NB4 (cell line): Measurements from ENCODE around the gene NR6A1.

ENCODE experiments used
- DNase-seq: peaks from one replicate; pipeline ENCODE4 v3.0.0; 2010; ENCODE audit warnings: low read depth
- H3K4me3 ChIP-seq: one replicate; pipeline ENCODE4 v1.5.1; 2011; ENCODE audit warnings: mild to moderate bottlenecking, low read depth, low read length, moderate library complexity
- CTCF ChIP-seq: IDR thresholded peaks from one replicate; pipeline ENCODE4 v1.5.1; 2012; ENCODE audit warnings: low read depth, low read length
- MAX ChIP-seq: IDR thresholded peaks from 2 replicates; pipeline ENCODE4 v1.6.1; 2011; ENCODE audit warnings: low read depth, low read length
- MYC ChIP-seq: IDR thresholded peaks from 2 replicates; pipeline ENCODE4 v1.6.1; 2011; ENCODE audit warnings: low read depth, low read length
- POLR2A ChIP-seq: IDR thresholded peaks from 2 replicates; pipeline ENCODE4 v1.6.1; 2011; ENCODE audit warnings: mild to moderate bottlenecking; ENCODE audit not compliant: insufficient read length; ENCODE audit errors: extremely low read depth

The NR6A1 gene

GRCh38 chr9:124709292-124709690 lies 61.8 kb downstream of the NR6A1 start:
- no peak overlapping the region for H3K4me3 ChIP-seq
- no peak for DNase-seq
- no peak for TF ChIP-seq MYC
- no peak for TF ChIP-seq POLR2A
- no peak for TF ChIP-seq MAX
- no peak for TF ChIP-seq CTCF

GRCh38 chr9:124708633-124709291 lies 62.3 kb downstream of the NR6A1 start:
- TF ChIP-seq POLR2A (no peak), MYC (no peak), CTCF (no peak), MAX (no peak)
- no peak overlapping the region for H3K4me3 ChIP-seq
- DNase-seq: no peak

- no peak for TF ChIP-seq MYC
- TF ChIP-seq MAX: no peak
- TF ChIP-seq CTCF: no peak
- TF ChIP-seq POLR2A: no peak
- H3K4me3 ChIP-seq: no peak overlapping the region
- no peak for DNase-seq
These were observed 63.0 kb downstream of the NR6A1 start for GRCh38 chr9:124708074-124708473.

- H3K4me3 ChIP-seq: no peak overlapping the region
- no peak for DNase-seq
- TF ChIP-seq CTCF (no peak), MAX (no peak), POLR2A (no peak)
These were observed 63.4 kb downstream of the NR6A1 start for GRCh38 chr9:124707666-124708065.

GRCh38 chr9:124706685-124707084 lies 64.4 kb downstream of the NR6A1 start:
- H3K4me3 ChIP-seq: no peak overlapping the region
- DNase-seq: no peak
- TF ChIP-seq MYC: no peak
- no peak for TF ChIP-seq MAX
- TF ChIP-seq POLR2A: no peak
- no peak for TF ChIP-seq CTCF

GRCh38 chr9:124699575-124699974 lies 71.5 kb downstream of the NR6A1 start:
- DNase-seq: no peak
- no peak overlapping the region for H3K4me3 ChIP-seq
- TF ChIP-seq CTCF (no peak), MYC (no peak), MAX (no peak), POLR2A (no peak)
